ENCODE measurements around the gene SNW1.

SNW1 gene

DNA sequence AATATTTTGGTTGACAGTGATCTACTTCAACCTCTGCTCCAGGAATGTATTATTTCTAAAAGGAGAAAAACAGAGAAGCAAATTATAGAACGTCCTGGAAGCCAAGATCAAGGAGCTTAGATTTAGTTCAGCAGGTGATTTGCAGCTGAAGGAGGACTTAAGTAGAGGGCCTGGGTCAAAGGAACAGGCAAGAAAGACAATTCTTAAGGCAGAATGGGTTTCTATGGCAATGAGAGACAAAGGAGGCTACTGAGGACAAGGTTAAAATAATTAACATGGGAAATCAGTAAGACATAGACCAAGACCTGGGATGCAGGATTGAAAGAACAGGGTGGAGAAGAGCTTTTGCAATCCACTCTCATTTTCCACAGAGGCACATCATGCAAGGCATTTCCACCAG, 2.4 kb upstream of the SNW1 start (continued):
- no peak for TF ChIP-seq ZNF571 (tag by site-specific recombination; IDR thresholded peaks at IDR 0.05)
- no peak for TF ChIP-seq KLF1 (tag by site-specific recombination; IDR thresholded peaks at IDR 0.05)
- TF ChIP-seq ZNF549 (tag by site-specific recombination; IDR thresholded peaks at IDR 0.05), result no peak
- no peak for TF ChIP-seq SCRT2 (tag by site-specific recombination; IDR thresholded peaks at IDR 0.05)
- no peak for TF ChIP-seq ZNF350 (tag by site-specific recombination; IDR thresholded peaks at IDR 0.05)

DNA sequence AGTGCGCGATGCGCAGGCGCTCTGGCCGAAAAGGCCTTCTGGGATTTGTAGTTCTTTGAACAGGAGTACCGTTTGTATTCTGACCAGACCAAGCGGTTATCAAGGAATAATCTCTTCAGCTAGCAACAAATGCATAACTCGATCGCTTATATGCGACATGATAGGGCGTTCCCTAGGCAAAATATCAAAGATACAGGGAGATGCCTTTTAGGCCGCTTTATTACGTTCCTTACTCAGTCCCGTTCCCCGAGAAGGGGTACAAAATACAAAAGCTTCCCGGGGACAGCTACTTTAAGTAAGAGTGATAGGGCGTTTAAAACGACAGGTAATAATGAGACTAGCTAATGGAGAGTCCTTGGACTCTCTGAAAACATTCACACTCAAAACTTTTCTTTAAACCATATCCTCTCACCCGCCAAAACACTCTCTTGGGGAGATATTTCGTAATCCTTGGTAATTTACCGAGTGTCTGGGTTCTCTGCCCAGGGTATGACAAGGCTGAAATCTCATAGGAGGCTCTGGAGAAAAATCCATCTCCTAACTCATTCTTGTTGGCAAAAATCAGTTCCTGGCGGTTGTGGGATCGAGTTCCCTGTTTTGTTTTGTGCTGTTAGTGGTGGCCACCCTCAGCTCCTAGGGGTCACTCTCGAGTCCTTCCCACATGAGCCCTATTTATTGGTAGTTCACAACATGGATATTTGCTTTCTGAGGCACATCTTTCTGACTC, 412 bp upstream of the SNW1 start:
- TF ChIP-seq MZF1 (tag by site-specific recombination; IDR thresholded peaks at IDR 0.05; ENCODE audit: borderline replicate concordance), result no peak
- TF ChIP-seq SP3 (tag by site-specific recombination; IDR thresholded peaks at IDR 0.05), result 0 out of 2 replicates have a peak, but pooled peaks have one; percentile 2
- no peak for TF ChIP-seq ZNF350 (tag by site-specific recombination; IDR thresholded peaks at IDR 0.05)
- TF ChIP-seq ZBTB17 (tag by site-specific recombination; IDR thresholded peaks at IDR 0.05), result peak; percentile 84
- TF ChIP-seq PRDM1 (tag by site-specific recombination; IDR thresholded peaks at IDR 0.05), result 0 out of 2 replicates have a peak, but pooled peaks have one; percentile 17
- 0 out of 2 replicates have a peak, but pooled peaks have one; percentile 2 for TF ChIP-seq ZBTB20 (tag by site-specific recombination; IDR thresholded peaks at IDR 0.05)
- TF ChIP-seq KLF10 (tag by site-specific recombination; IDR thresholded peaks at IDR 0.05), result no peak
- TF ChIP-seq ZNF843 (tag by site-specific recombination; IDR thresholded peaks at IDR 0.05), result no peak
- TF ChIP-seq ZNF514 (tag by site-specific recombination; IDR thresholded peaks at IDR 0.05), result no peak
- no peak for TF ChIP-seq ZNF239 (tag by site-specific recombination; IDR thresholded peaks at IDR 0.05)
- TF ChIP-seq, protein P1, sequence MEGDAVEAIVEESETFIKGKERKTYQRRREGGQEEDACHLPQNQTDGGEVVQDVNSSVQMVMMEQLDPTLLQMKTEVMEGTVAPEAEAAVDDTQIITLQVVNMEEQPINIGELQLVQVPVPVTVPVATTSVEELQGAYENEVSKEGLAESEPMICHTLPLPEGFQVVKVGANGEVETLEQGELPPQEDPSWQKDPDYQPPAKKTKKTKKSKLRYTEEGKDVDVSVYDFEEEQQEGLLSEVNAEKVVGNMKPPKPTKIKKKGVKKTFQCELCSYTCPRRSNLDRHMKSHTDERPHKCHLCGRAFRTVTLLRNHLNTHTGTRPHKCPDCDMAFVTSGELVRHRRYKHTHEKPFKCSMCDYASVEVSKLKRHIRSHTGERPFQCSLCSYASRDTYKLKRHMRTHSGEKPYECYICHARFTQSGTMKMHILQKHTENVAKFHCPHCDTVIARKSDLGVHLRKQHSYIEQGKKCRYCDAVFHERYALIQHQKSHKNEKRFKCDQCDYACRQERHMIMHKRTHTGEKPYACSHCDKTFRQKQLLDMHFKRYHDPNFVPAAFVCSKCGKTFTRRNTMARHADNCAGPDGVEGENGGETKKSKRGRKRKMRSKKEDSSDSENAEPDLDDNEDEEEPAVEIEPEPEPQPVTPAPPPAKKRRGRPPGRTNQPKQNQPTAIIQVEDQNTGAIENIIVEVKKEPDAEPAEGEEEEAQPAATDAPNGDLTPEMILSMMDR (tag by site-specific recombination; IDR thresholded peaks at IDR 0.05), result peak; percentile 25; the same call in 1 of the 2 replicates
- TF ChIP-seq ZNF266 (tag by site-specific recombination; IDR thresholded peaks at IDR 0.05; ENCODE audit: low read depth), result no peak
- no peak for TF ChIP-seq ZSCAN16 (tag by site-specific recombination; IDR thresholded peaks at IDR 0.05)
- no peak for TF ChIP-seq ZNF140 (tag by site-specific recombination; IDR thresholded peaks at IDR 0.05)
- TF ChIP-seq SCRT2 (tag by site-specific recombination; IDR thresholded peaks at IDR 0.05), result 0 out of 2 replicates have a peak, but pooled peaks have one; percentile 3
- TF ChIP-seq, protein P2, sequence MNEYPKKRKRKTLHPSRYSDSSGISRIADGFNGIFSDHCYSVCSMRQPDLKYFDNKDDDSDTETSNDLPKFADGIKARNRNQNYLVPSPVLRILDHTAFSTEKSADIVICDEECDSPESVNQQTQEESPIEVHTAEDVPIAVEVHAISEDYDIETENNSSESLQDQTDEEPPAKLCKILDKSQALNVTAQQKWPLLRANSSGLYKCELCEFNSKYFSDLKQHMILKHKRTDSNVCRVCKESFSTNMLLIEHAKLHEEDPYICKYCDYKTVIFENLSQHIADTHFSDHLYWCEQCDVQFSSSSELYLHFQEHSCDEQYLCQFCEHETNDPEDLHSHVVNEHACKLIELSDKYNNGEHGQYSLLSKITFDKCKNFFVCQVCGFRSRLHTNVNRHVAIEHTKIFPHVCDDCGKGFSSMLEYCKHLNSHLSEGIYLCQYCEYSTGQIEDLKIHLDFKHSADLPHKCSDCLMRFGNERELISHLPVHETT (tag by site-specific recombination; IDR thresholded peaks at IDR 0.05), result no peak
- TF ChIP-seq ZNF623 (tag by site-specific recombination; IDR thresholded peaks at IDR 0.05), result no peak
- no peak for TF ChIP-seq ZNF416 (tag by site-specific recombination; IDR thresholded peaks at IDR 0.05)
- no peak for TF ChIP-seq ZNF785 (tag by site-specific recombination; IDR thresholded peaks at IDR 0.05)
- TF ChIP-seq PRDM6 (tag by site-specific recombination; IDR thresholded peaks at IDR 0.05), result no peak
- TF ChIP-seq ZNF76 (tag by site-specific recombination; IDR thresholded peaks at IDR 0.05; ENCODE audit: borderline replicate concordance, low read depth), result peak; percentile 84; the same call in 1 of the 2 replicates
- 0 out of 2 replicates have a peak, but pooled peaks have one; percentile 38 for TF ChIP-seq ZBTB48 (tag by site-specific recombination; IDR thresholded peaks at IDR 0.05)
- POLR2A ChIA-PET, result interaction anchor here (1.4 to 1.6 kb wide), 2 partner anchors 10 to 39 kb away, joined by 4 to 7 read pairs; partner anchors contain the start of gene ADCK1
- Histone ChIP-seq H3K27ac (ENCODE audit: extremely low read depth, low read depth, low read length) (no peak overlapping the region; the same call in 1 of the 2 replicates), H3K4me3 (ENCODE audit: low read depth, low read length) (peak overlapping the region; percentile 100), H3K4me1 (ENCODE audit: control insufficient read depth, insufficient read depth, low read length) (no peaks in the 10 kb centered on the region), H3K9me3 (ENCODE audit: control insufficient read depth, insufficient read depth, low read depth, low read length) (no peaks in the 10 kb centered on the region), H3K36me3 (ENCODE audit: control insufficient read depth in 2 of 2, insufficient read depth in 1 of 2, low read length in 2 of 2) (peaks cover 4 to 13% of the 10 kb centered on the region in 2 experiments; a peak in 2 of 3 replicates)
- CTCF ChIA-PET, result interaction anchor here (0.7 to 1.0 kb wide), 3 partner anchors 11 to 59 kb away, joined by 3 to 4 read pairs (median 4); no protein-coding TSS in a partner anchor
